ENCODE results near the gene MTFMT. TPM values are rescaled to one million over a fixed set of nuclear protein-coding genes. Genes with fewer than 3 reads are reported as not detected.
A peak's percentile ranks its signal among the peaks of the same experiment; 100 is the strongest.

MTFMT gene
- total RNA-seq, 4 donors from 2014 or later: 11.7 to 159 (median 18.1) TPM

GRCh38 chr15:64961013-64961412 is 68.4 kb downstream of the MTFMT start:
- Histone ChIP-seq H3K9me3 (no peaks in the 10 kb centered on the region), H3K27me3 (no peaks in the 10 kb centered on the region), H3K36me3 (peaks cover 96% of the 10 kb centered on the region), H3K4me1 (no peaks in the 10 kb centered on the region), H3K27ac (no peak overlapping the region), H3K4me3 (no peak overlapping the region)
- WGBS: 97% methylated on average over 5 of the region's 5 CpGs
- no peak for DNase-seq (ENCODE audit: low spot score in 2 of 2)
- TF ChIP-seq, protein P1, sequence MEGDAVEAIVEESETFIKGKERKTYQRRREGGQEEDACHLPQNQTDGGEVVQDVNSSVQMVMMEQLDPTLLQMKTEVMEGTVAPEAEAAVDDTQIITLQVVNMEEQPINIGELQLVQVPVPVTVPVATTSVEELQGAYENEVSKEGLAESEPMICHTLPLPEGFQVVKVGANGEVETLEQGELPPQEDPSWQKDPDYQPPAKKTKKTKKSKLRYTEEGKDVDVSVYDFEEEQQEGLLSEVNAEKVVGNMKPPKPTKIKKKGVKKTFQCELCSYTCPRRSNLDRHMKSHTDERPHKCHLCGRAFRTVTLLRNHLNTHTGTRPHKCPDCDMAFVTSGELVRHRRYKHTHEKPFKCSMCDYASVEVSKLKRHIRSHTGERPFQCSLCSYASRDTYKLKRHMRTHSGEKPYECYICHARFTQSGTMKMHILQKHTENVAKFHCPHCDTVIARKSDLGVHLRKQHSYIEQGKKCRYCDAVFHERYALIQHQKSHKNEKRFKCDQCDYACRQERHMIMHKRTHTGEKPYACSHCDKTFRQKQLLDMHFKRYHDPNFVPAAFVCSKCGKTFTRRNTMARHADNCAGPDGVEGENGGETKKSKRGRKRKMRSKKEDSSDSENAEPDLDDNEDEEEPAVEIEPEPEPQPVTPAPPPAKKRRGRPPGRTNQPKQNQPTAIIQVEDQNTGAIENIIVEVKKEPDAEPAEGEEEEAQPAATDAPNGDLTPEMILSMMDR (IDR thresholded peaks at IDR 0.05): no peak
- TF ChIP-seq POLR2A (IDR thresholded peaks at IDR 0.05) (no peak), EP300 (IDR thresholded peaks at IDR 0.05) (no peak), POLR2AphosphoS5 (IDR thresholded peaks at IDR 0.05) (no peak)

GRCh38 chr15:64960153-64960552 is 69.3 kb downstream of the MTFMT start:
- H3K36me3 ChIP-seq: peaks cover 98% of the 10 kb centered on the region
- 83% methylated on average over 6 of the region's 6 CpGs for WGBS
- peak in 1 of 2 donors; percentile 34 for DNase-seq (ENCODE audit: low spot score in 2 of 2)

GRCh38 chr15:64959128-64959527 is 70.3 kb downstream of the MTFMT start:
- H3K9me3 ChIP-seq: no peaks in the 10 kb centered on the region
- no peak for TF ChIP-seq POLR2AphosphoS5 (IDR thresholded peaks at IDR 0.05)
- no peak for TF ChIP-seq POLR2A (IDR thresholded peaks at IDR 0.05)
- TF ChIP-seq, protein P1 (IDR thresholded peaks at IDR 0.05): no peak
- no peak for TF ChIP-seq EP300 (IDR thresholded peaks at IDR 0.05)
- peaks cover 91% of the 10 kb centered on the region for H3K36me3 ChIP-seq
- peak in 1 of 2 donors; percentile 13 for DNase-seq (ENCODE audit: low spot score in 2 of 2)
- H3K4me1 ChIP-seq: no peaks in the 10 kb centered on the region
- H3K4me3 ChIP-seq: no peak overlapping the region
- no peaks in the 10 kb centered on the region for H3K27me3 ChIP-seq
- WGBS: 97% methylated on average over 9 of the region's 9 CpGs
- no peak overlapping the region for H3K27ac ChIP-seq

More at GRCh38 chr15:64960153-64960552, 69.3 kb downstream of the MTFMT start:
- TF ChIP-seq POLR2AphosphoS5 (IDR thresholded peaks at IDR 0.05): no peak
- TF ChIP-seq, protein P1 (IDR thresholded peaks at IDR 0.05): no peak
- no peak for TF ChIP-seq EP300 (IDR thresholded peaks at IDR 0.05)
- TF ChIP-seq POLR2A (IDR thresholded peaks at IDR 0.05): no peak
- Histone ChIP-seq H3K27ac (no peak overlapping the region), H3K27me3 (no peaks in the 10 kb centered on the region), H3K4me1 (no peaks in the 10 kb centered on the region), H3K9me3 (no peaks in the 10 kb centered on the region), H3K4me3 (no peak overlapping the region)

GRCh38 chr15:64954395-64954794 is 75.0 kb downstream of the MTFMT start:
- TF ChIP-seq, protein P1 (IDR thresholded peaks at IDR 0.05): no peak
- no peak for TF ChIP-seq EP300 (IDR thresholded peaks at IDR 0.05)
- TF ChIP-seq POLR2AphosphoS5 (IDR thresholded peaks at IDR 0.05): no peak
- TF ChIP-seq POLR2A (IDR thresholded peaks at IDR 0.05): no peak
- Histone ChIP-seq H3K4me3 (no peak overlapping the region), H3K9me3 (no peaks in the 10 kb centered on the region), H3K27me3 (no peaks in the 10 kb centered on the region), H3K36me3 (peaks cover 44% of the 10 kb centered on the region), H3K27ac (no peak overlapping the region), H3K4me1 (no peaks in the 10 kb centered on the region)
- 85% methylated on average over 2 of the region's 3 CpGs for WGBS
- no peak for DNase-seq (ENCODE audit: low spot score in 2 of 2)

DNA sequence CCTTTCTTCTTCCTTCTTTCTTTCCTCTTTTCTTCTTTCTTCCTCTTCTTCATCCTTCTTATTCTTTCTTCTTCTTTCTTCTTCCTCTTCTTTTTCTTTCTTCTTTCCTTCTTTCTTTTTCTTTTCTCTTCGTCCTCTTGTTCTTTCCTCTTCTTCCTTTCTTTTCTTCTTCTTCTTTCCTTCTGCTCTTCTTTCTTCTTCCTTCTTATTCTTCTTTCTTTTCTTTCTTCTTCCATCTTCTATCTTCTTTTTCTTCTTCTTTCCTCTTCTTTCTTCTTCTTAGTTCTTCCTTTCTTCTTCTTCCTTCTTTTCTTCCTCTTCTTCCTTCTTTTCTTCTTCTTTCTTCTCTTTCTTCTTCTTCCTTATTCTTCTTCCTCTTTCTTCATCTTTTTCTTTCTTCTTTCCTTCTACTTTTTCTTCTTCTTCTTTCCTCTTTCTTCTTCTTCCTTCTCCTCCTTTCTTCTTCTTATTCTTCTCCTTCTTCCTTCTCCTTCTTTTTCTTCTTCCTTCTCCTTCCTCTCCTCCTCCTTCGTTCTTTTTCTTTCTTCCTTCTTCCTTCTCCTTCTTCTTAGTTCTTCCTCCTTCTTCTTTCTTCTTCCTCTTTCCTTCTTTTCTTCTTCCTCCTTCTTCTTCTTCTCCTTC is 77.5 kb downstream of the MTFMT start:
- no peaks in the 10 kb centered on the region for H3K27me3 ChIP-seq
- H3K4me3 ChIP-seq: no peak overlapping the region
- H3K36me3 ChIP-seq: peaks cover 24% of the 10 kb centered on the region
- TF ChIP-seq POLR2AphosphoS5 (IDR thresholded peaks at IDR 0.05) (no peak), POLR2A (IDR thresholded peaks at IDR 0.05) (no peak)
- no peak overlapping the region for H3K27ac ChIP-seq
- 96% methylated on average over 2 of the region's 2 CpGs for WGBS
- no peak for DNase-seq (ENCODE audit: low spot score in 2 of 2)
- no peaks in the 10 kb centered on the region for H3K4me1 ChIP-seq
- no peaks in the 10 kb centered on the region for H3K9me3 ChIP-seq

Other genes starting within 250 kb of the MTFMT start
- 1 to 10 TPM in 3 of 4 donors, under 1 TPM in 1; 0.42 to 5.9 (median 1.5) TPM for gene PIF1, start 204.0 kb downstream of the MTFMT start, total RNA-seq
- gene PLEKHO2, start 187.7 kb downstream of the MTFMT start, total RNA-seq: 10 to 100 TPM in 1 of 4 donors, 1 to 10 TPM in 3; 6.7 to 13.8 (median 8.0) TPM
- 1 to 10 TPM; 2.1 to 3.6 (median 2.8) TPM for gene ANKDD1A, start 117.7 kb downstream of the MTFMT start, total RNA-seq
- 10 to 100 TPM; 57.0 to 84.3 (median 73.5) TPM for gene SPG21, start 39.7 kb downstream of the MTFMT start, total RNA-seq
- gene SLC51B, start 15.7 kb upstream of the MTFMT start, total RNA-seq: under 1 TPM in 1 of 4 donors, not detected in 3; 0.60 TPM
- 1 to 10 TPM; 4.8 to 9.7 (median 6.7) TPM for gene RASL12, start 38.4 kb upstream of the MTFMT start, total RNA-seq
- not detected for gene KBTBD13, start 47.1 kb upstream of the MTFMT start, total RNA-seq
- gene UBAP1L, start 85.6 kb upstream of the MTFMT start, total RNA-seq: 10 to 100 TPM in 1 of 4 donors, 1 to 10 TPM in 3; 2.3 to 21.4 (median 5.6) TPM
- gene PDCD7, start 104.2 kb upstream of the MTFMT start, total RNA-seq: 10 to 100 TPM; 18.1 to 46.3 (median 22.0) TPM
- gene CLPX, start 155.7 kb upstream of the MTFMT start, total RNA-seq: 100 to 1,000 TPM in 1 of 4 donors, 10 to 100 TPM in 3; 45.5 to 103 (median 58.3) TPM
- gene CILP, start 181.8 kb upstream of the MTFMT start, total RNA-seq: 10 to 100 TPM in 3 of 4 donors, 1 to 10 TPM in 1; 2.7 to 15.2 (median 11.3) TPM